Cardiac fibroblast (primary cell): Measurements from ENCODE around the gene DYSF.

Source experiments
- DNase-seq, 2 donors: peaks; one replicate each; pipeline versions ENCODE4 v3.0.0 to v3.0.0-alpha.2; 2010; ENCODE audit warnings: low read depth in 2 of 2
- H3K4me3 ChIP-seq, 2 donors: replicated peaks in 1 of 2; 1 replicate in 1 of 2; 2 replicates in 1 of 2; pipeline ENCODE4 v1.5.1; 2011; ENCODE audit warnings: low read depth in 2 of 2, low read length in 2 of 2, mild to moderate bottlenecking in 2 of 2, moderate library complexity in 1 of 2
- TF ChIP-seq, protein P1 (sequence below): IDR thresholded peaks from one replicate; pipeline ENCODE4 v1.5.1; 2011; ENCODE audit warnings: low read depth, mild to moderate bottlenecking, low read length, inconsistent platforms

DYSF gene

DNA sequence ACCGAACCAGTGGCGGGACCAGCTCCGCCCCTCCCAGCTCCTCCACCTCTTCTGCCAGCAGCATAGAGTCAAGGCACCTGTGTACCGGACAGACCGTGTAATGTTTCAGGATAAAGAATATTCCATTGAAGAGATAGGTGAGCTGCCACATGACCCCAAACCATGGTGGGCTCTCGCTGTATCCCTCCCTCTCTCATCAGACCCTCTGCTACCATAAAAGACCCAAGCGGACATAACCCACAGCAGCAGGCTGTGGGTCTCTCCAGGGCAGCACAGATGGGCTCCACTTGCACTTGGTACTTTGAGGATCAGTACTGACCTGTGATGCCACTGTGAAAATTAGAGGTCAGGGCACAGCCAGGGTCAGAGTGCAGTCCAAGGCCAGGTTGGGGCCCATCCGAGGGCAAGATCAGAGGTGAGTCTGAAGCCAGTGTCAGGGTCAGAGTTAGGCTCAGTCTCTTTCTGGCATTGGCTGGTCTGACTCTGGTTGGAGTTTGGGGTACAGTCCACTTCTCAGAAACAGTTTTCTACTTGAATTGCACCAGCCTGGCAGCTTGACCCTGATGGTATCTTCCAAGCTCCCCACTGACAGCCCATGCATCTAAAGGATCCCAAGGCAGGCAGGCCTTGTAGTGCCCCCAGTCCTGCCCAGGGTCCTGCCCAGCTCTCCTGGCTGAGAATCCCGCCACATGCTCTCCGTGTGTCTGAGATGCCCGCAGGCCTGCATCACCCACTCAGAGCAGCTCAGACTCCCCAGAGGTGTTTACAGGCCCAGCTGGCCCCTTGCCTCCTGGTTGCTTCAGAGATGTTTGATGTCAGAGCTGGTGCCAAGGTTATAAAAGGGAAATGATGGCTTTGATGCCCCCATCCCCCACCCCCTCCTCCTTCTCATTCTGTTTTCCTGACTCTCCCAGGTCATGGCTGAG is 212.1 kb downstream of the DYSF start:
- TF ChIP-seq, protein P1, sequence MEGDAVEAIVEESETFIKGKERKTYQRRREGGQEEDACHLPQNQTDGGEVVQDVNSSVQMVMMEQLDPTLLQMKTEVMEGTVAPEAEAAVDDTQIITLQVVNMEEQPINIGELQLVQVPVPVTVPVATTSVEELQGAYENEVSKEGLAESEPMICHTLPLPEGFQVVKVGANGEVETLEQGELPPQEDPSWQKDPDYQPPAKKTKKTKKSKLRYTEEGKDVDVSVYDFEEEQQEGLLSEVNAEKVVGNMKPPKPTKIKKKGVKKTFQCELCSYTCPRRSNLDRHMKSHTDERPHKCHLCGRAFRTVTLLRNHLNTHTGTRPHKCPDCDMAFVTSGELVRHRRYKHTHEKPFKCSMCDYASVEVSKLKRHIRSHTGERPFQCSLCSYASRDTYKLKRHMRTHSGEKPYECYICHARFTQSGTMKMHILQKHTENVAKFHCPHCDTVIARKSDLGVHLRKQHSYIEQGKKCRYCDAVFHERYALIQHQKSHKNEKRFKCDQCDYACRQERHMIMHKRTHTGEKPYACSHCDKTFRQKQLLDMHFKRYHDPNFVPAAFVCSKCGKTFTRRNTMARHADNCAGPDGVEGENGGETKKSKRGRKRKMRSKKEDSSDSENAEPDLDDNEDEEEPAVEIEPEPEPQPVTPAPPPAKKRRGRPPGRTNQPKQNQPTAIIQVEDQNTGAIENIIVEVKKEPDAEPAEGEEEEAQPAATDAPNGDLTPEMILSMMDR = no peak
- DNase-seq = no peak

GRCh38 chr2:71666094-71666474 is 212.7 kb downstream of the DYSF start:
- DNase-seq = no peak
- H3K4me3 ChIP-seq = no peak overlapping the region
- TF ChIP-seq, protein P1 = no peak

More for the DNA sequence above, 212.1 kb downstream of the DYSF start:
- H3K4me3 ChIP-seq = no peak overlapping the region

DNA sequence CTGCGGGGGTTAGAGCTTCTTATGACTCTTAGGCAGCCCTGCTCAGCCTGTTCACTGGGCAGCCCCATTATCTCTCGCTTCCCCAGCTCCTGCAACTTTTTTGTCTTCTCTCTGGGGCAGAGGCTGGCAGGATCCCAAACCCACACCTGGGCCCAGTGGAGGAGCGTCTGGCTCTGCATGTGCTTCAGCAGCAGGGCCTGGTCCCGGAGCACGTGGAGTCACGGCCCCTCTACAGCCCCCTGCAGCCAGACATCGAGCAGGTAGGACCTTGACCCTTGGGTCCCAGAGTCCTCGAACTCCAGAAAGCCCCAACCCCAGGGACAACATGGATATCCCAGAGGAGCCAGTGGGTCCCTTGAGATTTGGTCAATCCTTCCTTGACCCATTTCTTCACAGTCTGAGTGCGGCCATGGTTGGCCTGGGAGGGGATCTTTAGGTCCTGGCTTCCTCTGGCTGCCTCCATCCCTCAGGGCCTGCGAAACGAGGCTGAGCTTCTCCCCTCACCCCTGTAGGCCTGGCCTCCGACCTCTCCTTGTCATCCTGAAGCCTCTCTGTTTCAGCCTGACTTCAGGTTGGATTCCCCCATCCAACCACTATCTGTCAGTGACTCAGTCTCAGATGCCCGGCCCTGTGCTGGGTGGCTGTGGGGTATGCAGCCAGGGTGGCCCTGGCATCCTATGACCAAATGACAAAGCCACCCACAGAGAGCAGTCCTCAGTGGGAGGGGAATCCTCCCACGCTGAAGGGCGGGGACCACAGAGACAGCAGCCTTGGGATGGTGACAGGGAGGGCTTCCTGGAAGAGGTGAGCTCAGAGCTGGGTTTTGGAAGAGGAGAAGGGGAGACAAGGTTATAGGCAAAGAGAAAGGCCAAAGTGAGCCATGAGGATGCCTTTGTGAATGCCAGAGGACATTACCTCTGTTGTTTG is 214.2 kb downstream of the DYSF start:
- no peak overlapping the region for H3K4me3 ChIP-seq
- no peak for DNase-seq
- TF ChIP-seq, protein P1 = no peak

GRCh38 chr2:71668326-71669057 is 215.1 kb downstream of the DYSF start:
- TF ChIP-seq, protein P1 = no peak
- DNase-seq = no peak
- no peak overlapping the region for H3K4me3 ChIP-seq

GRCh38 chr2:71669058-71669456 is 215.7 kb downstream of the DYSF start:
- TF ChIP-seq, protein P1 = no peak
- DNase-seq = no peak
- H3K4me3 ChIP-seq = no peak overlapping the region
